HepG2 (cell line): ENCODE measurements around the gene PIK3CD. TPM values are rescaled to one million over a fixed set of nuclear protein-coding genes. Genes with fewer than 3 reads are reported as not detected.

ENCODE experiments used
- ATAC-seq: fragments of 200-7000 bp; cut with Tn5 transposase; 3 replicates; pipeline ENCODE4 v1.9.1; 2020; ENCODE audit warnings: mild to moderate bottlenecking, moderate library complexity
- BruUV-seq: library from RNA; stranded (reverse); fragments of 400-500 nt; replicated peaks from 2 replicates; lab custom pipeline; 2021; lab: Mats Ljungman, UMichigan
- CTCF ChIA-PET: fragments of 300-600 bp; formaldehyde crosslinking; extraction: SDS; loops from one replicate; lab custom pipeline; 2021; ENCODE audit warnings: low total read pairs, inconsistent platforms, low intra/inter-chr PET ratio; lab: Yijun Ruan, JAX
- POLR2A ChIA-PET: fragments of 350-600 bp; sonication (Branson Sonifier 250); formaldehyde crosslinking; loops from one replicate; lab custom pipeline; 2020; ENCODE audit warnings: antibody characterized with exemption, inconsistent platforms; lab: Yijun Ruan, JAX
- DNase-seq: peaks from one replicate; pipeline ENCODE4 v3.0.0-alpha.2; 2015; ENCODE audit warnings: low spot score
- FAIRE-seq: peaks from 3 replicates; lab custom pipeline; 2011; peaks lifted over from hg19 to GRCh38; lab: Jason Lieb, UNC
- H2AFZ ChIP-seq: one replicate; pipeline ENCODE4 v1.6.1; 2011; ENCODE audit warnings: low read length, inconsistent platforms
- H3K27ac ChIP-seq: fragments of 300-600 bp; 3 replicates; pipeline ENCODE4 v1.8.0; 2011; ENCODE audit warnings: mixed run types, mild to moderate bottlenecking, mixed read lengths, low read length, inconsistent platforms; ENCODE audit not compliant: insufficient read depth; ENCODE audit errors: extremely low read length
- H3K27me3 ChIP-seq, 2 experiments: fragments of 200-600 bp in 1 of 2; 2 replicates in 1 of 2; 3 replicates in 1 of 2; pipeline versions ENCODE4 v1.6.0 to v1.8.0; 2011; ENCODE audit warnings: low read length in 2 of 2, mild to moderate bottlenecking in 2 of 2, moderate library complexity in 2 of 2, inconsistent platforms in 1 of 2; ENCODE audit not compliant: insufficient read depth in 2 of 2, control insufficient read depth in 1 of 2
- H3K36me3 ChIP-seq, 2 experiments: fragments of 200-600 bp in 1 of 2; replicated peaks in 1 of 2; 2 replicates in 1 of 2; 3 replicates in 1 of 2; pipeline versions ENCODE4 v1.5.1 to v1.8.0; 2011; ENCODE audit warnings: low read length in 2 of 2, inconsistent platforms in 1 of 2; ENCODE audit not compliant: insufficient read depth in 2 of 2, control insufficient read depth in 1 of 2
- H3K4me1 ChIP-seq: 2 replicates; pipeline ENCODE4 v1.5.1; 2012; ENCODE audit warnings: low read length, inconsistent platforms; ENCODE audit not compliant: insufficient read depth
- H3K4me2 ChIP-seq: 2 replicates; pipeline ENCODE4 v1.6.0; 2011; ENCODE audit warnings: low read depth, low read length, inconsistent platforms
- H3K4me3 ChIP-seq, 3 experiments: fragments of 200-600 bp in 1 of 3; sonication (generic), shearing (Covaris generic) in 1 of 3; replicated peaks in 1 of 3; 2 replicates each; pipeline ENCODE4 v1.5.1; 2011 to 2016; ENCODE audit warnings: low read length in 3 of 3, inconsistent platforms in 2 of 3, low read depth in 2 of 3, mild to moderate bottlenecking in 2 of 3, control low read depth in 1 of 3, mixed read lengths in 1 of 3; ENCODE audit not compliant: insufficient read depth in 1 of 3
- H3K79me2 ChIP-seq: one replicate; pipeline ENCODE4 v1.6.1; 2011; ENCODE audit warnings: low read length, inconsistent platforms; ENCODE audit not compliant: insufficient read depth
- H3K9ac ChIP-seq: 2 replicates; pipeline ENCODE4 v1.6.0; 2011; ENCODE audit warnings: mild to moderate bottlenecking, low read depth, low read length, inconsistent platforms; ENCODE audit not compliant: insufficient read depth
- H3K9me3 ChIP-seq: 2 replicates; pipeline ENCODE4 v1.5.1; 2012; ENCODE audit warnings: mild to moderate bottlenecking, low read length
- H4K20me1 ChIP-seq: 2 replicates; pipeline ENCODE4 v1.6.0; 2011; ENCODE audit warnings: inconsistent platforms, mild to moderate bottlenecking, low read length, moderate library complexity; ENCODE audit not compliant: insufficient read depth
- BATF2 ChIP-seq: sonication (generic); formaldehyde crosslinking; IDR thresholded peaks from 2 replicates; pipeline ENCODE4 v1.8.0; 2022; ENCODE audit warnings: mild to moderate bottlenecking, missing genetic modification reagents, moderate library complexity
- CAMTA2 ChIP-seq: sonication (generic); formaldehyde crosslinking; IDR thresholded peaks from 2 replicates; pipeline ENCODE4 v1.4.0; 2020; ENCODE audit warnings: mild to moderate bottlenecking, missing genetic modification reagents, borderline replicate concordance
- CSRNP2 ChIP-seq: sonication (generic); formaldehyde crosslinking; conservative IDR thresholded peaks from 2 replicates; pipeline ENCODE4 v1.8.0; 2022; ENCODE audit warnings: low read depth, missing genetic modification reagents
- DPF2 ChIP-seq: sonication (generic); formaldehyde crosslinking; IDR thresholded peaks from 2 replicates; pipeline ENCODE4 v1.4.0; 2020; ENCODE audit warnings: mild to moderate bottlenecking, low read depth, missing genetic modification reagents, borderline replicate concordance
- DRAP1 ChIP-seq: IDR thresholded peaks from 2 replicates; pipeline ENCODE4 v1.6.1; 2016; ENCODE audit warnings: missing genetic modification reagents, missing compliant biosample characterization
- DZIP1 ChIP-seq: sonication (generic); formaldehyde crosslinking; IDR thresholded peaks from 2 replicates; pipeline ENCODE4 v1.5.0; 2020; ENCODE audit warnings: mild to moderate bottlenecking, missing genetic modification reagents
- ESRRA ChIP-seq: sonication (generic); formaldehyde crosslinking; IDR thresholded peaks from 2 replicates; pipeline ENCODE4 v1.5.1; 2020; ENCODE audit warnings: mild to moderate bottlenecking, low read depth, missing genetic modification reagents
- GRHL1 ChIP-seq: sonication (generic); formaldehyde crosslinking; conservative IDR thresholded peaks from 2 replicates; pipeline ENCODE4 v1.8.0; 2022; ENCODE audit warnings: missing genetic modification reagents
- KAT8 ChIP-seq: IDR thresholded peaks from 2 replicates; pipeline ENCODE4 v1.6.1; 2016; ENCODE audit warnings: missing genetic modification reagents, missing compliant biosample characterization
- MTF2 ChIP-seq: sonication (generic); formaldehyde crosslinking; IDR thresholded peaks from 2 replicates; pipeline ENCODE4 v1.5.0; 2020; ENCODE audit warnings: missing genetic modification reagents, borderline replicate concordance
- RARA ChIP-seq: IDR thresholded peaks from 2 replicates; pipeline ENCODE4 v1.6.1; 2016; ENCODE audit warnings: missing genetic modification reagents, missing compliant biosample characterization
- SIN3A ChIP-seq: IDR thresholded peaks from 2 replicates; pipeline ENCODE4 v1.6.1; 2011; ENCODE audit warnings: low read depth, mild to moderate bottlenecking, control low read depth, low read length, borderline replicate concordance
- TAF1 ChIP-seq: sonication (generic); formaldehyde crosslinking; IDR thresholded peaks from 2 replicates; pipeline ENCODE4 v1.4.0; 2020; ENCODE audit warnings: missing genetic modification reagents
- ZNF33B ChIP-seq: sonication (generic); formaldehyde crosslinking; IDR thresholded peaks from 2 replicates; pipeline ENCODE4 v1.5.1; 2020; ENCODE audit warnings: mild to moderate bottlenecking, missing genetic modification reagents
- ZNF672 ChIP-seq: sonication (generic); formaldehyde crosslinking; IDR thresholded peaks from 2 replicates; pipeline ENCODE4 v1.8.1; 2022; ENCODE audit warnings: missing genetic modification reagents
- ZNF746 ChIP-seq: sonication (generic); formaldehyde crosslinking; IDR thresholded peaks from 2 replicates; pipeline ENCODE4 v1.8.0; 2022; ENCODE audit warnings: mild to moderate bottlenecking, missing genetic modification reagents
- ZNF772 ChIP-seq: sonication (generic); formaldehyde crosslinking; IDR thresholded peaks from 2 replicates; pipeline ENCODE4 v1.5.0; 2020; ENCODE audit warnings: mild to moderate bottlenecking, missing genetic modification reagents
- WGBS: methylation state at CpG from one replicate; pipeline ENCODE4 v1.1.6; 2017; ENCODE audit warnings: low lambda C conversion rate; 5-methylcytosine and 5-hydroxymethylcytosine counted together
- in situ Hi-C: cut with HindIII; loops from 2 replicates; pipeline ENCODE4 v1.10.0; 2017; ENCODE audit warnings: low pct_unique_long_range_greater_than_20kb; ENCODE audit not compliant: extremely low pct_ligation_motif_present
- intact Hi-C: fragments of 100-400 bp; cut with micrococcal nuclease; formaldehyde crosslinking; loops from one replicate; pipeline ENCODE4 v1.10.0; 2022; ENCODE audit not compliant: unreplicated experiment
- polyA plus RNA-seq, 8 experiments: library from polyadenylated mRNA; depleted of rRNA in 3 of 8; stranded (reverse) in 7 of 8; unstranded in 1 of 8; fragments of >200 nt; fragmentation: Illumina TruSeq in 4 of 8; extraction: Trizol in 4 of 8; gene quantifications; 2 replicates each; pipeline versions ENCODE4 v1.2.1 to v1.2.3, GENCODE V29; 2011 to 2016; ENCODE audit warnings: low read depth in 4 of 8, missing spikeins in 1 of 8, mixed read lengths in 1 of 8; ENCODE audit not compliant: insufficient read depth in 1 of 8
- total RNA-seq, 5 experiments: library from RNA; depleted of rRNA; stranded (reverse); fragments of >200 nt; fragmentation: Illumina TruSeq; extraction: Trizol; gene quantifications; 2 replicates each; pipeline ENCODE4 v1.2.3, GENCODE V29; 2016; ENCODE audit warnings: low read depth in 1 of 5

Gene PIK3CD
- total and polyA plus RNA-seq, 2 of the 13 experiments (the other 11 are each of a cell fraction or from before 2014, with no cell fraction given), result 7.1 to 10.0 TPM

GRCh38 chr1:9634582-9634981, 16.9 kb upstream of the PIK3CD start:
- Histone ChIP-seq H3K9ac (no peak overlapping the region), H3K4me1 (peaks cover 11% of the 10 kb centered on the region), H3K27ac (no peak overlapping the region), H3K27me3 (peaks cover 0 to 18% of the 10 kb centered on the region in 2 experiments; a peak in 3 of 5 replicates), H3K79me2 (no peaks in the 10 kb centered on the region), H3K36me3 (no peaks in the 10 kb centered on the region), H3K4me2 (no peak overlapping the region), H4K20me1 (no peaks in the 10 kb centered on the region), H3K9me3 (no peaks in the 10 kb centered on the region), H2AFZ (no peak overlapping the region), H3K4me3 (no peak overlapping the region)
- no peak for FAIRE-seq
- ChIA-PET CTCF (no interaction called here), POLR2A (no interaction called here)
- TF ChIP-seq ZNF772 (CRISPR knock-in tag), result no peak
- TF ChIP-seq DPF2, result no peak
- no peak for TF ChIP-seq CAMTA2 (CRISPR knock-in tag)
- TF ChIP-seq ZNF33B, result no peak
- TF ChIP-seq GRHL1, result no peak
- no peak for TF ChIP-seq ZNF672 (CRISPR knock-in tag)
- TF ChIP-seq DZIP1, result no peak
- no peak for TF ChIP-seq TAF1 (CRISPR knock-in tag)
- no peak for TF ChIP-seq ZNF746 (CRISPR knock-in tag)
- TF ChIP-seq KAT8 (CRISPR knock-in tag), result no peak
- no peak for TF ChIP-seq DRAP1 (CRISPR knock-in tag)
- TF ChIP-seq RARA (CRISPR knock-in tag), result no peak
- no peak for TF ChIP-seq SIN3A
- no peak for TF ChIP-seq BATF2 (CRISPR knock-in tag)
- no peak for TF ChIP-seq ESRRA (CRISPR knock-in tag)
- TF ChIP-seq CSRNP2 (CRISPR knock-in tag), result no peak
- TF ChIP-seq MTF2 (CRISPR knock-in tag), result no peak
- WGBS, result 44% methylated on average over 2 of the region's 2 CpGs
- ATAC-seq, result no peak
- intact Hi-C loops (no loop called here), in situ Hi-C loops (no loop called here)
- no TSS peak for BruUV-seq
- DNase-seq, result no peak
